KOPT-K1 (cell line): ENCODE data around the gene SH3GL1.

Experiments used
- H3K27ac ChIP-seq: fragments of 200-600 bp; sonication (generic); 2 replicates; pipeline ENCODE4 v1.5.1; 2016; ENCODE audit warnings: antibody characterized with exemption, mild to moderate bottlenecking, low read depth, low read length; ENCODE audit not compliant: poor library complexity, severe bottlenecking
- H3K36me3 ChIP-seq: fragments of 200-600 bp; sonication (generic); 2 replicates; pipeline ENCODE4 v1.5.1; 2017; ENCODE audit warnings: antibody characterized with exemption, mild to moderate bottlenecking, low read length, moderate library complexity; ENCODE audit not compliant: insufficient read depth
- H3K9me3 ChIP-seq: fragments of 200-600 bp; sonication (generic); 2 replicates; pipeline ENCODE4 v1.5.1; 2017; ENCODE audit warnings: antibody characterized with exemption, low read length, mild to moderate bottlenecking; ENCODE audit not compliant: insufficient read depth, poor library complexity, severe bottlenecking

The SH3GL1 gene

GRCh38 chr19:4320419-4320818, 79.9 kb downstream of the SH3GL1 start:
- no peaks in the 10 kb centered on the region for H3K36me3 ChIP-seq
- no peaks in the 10 kb centered on the region for H3K9me3 ChIP-seq
- H3K27ac ChIP-seq = no peak overlapping the region

- Histone ChIP-seq H3K27ac (no peak overlapping the region), H3K36me3 (no peaks in the 10 kb centered on the region), H3K9me3 (no peaks in the 10 kb centered on the region)
These were observed 81.2 kb downstream of the SH3GL1 start for GRCh38 chr19:4319067-4319718.

- H3K9me3 ChIP-seq = no peaks in the 10 kb centered on the region
- no peak overlapping the region for H3K27ac ChIP-seq
- H3K36me3 ChIP-seq = no peaks in the 10 kb centered on the region
These were observed 81.9 kb downstream of the SH3GL1 start for GRCh38 chr19:4318460-4318859.

- no peaks in the 10 kb centered on the region for H3K36me3 ChIP-seq
- no peaks in the 10 kb centered on the region for H3K9me3 ChIP-seq
- no peak overlapping the region for H3K27ac ChIP-seq
These were observed 83.4 kb downstream of the SH3GL1 start for GRCh38 chr19:4316956-4317355.

DNA sequence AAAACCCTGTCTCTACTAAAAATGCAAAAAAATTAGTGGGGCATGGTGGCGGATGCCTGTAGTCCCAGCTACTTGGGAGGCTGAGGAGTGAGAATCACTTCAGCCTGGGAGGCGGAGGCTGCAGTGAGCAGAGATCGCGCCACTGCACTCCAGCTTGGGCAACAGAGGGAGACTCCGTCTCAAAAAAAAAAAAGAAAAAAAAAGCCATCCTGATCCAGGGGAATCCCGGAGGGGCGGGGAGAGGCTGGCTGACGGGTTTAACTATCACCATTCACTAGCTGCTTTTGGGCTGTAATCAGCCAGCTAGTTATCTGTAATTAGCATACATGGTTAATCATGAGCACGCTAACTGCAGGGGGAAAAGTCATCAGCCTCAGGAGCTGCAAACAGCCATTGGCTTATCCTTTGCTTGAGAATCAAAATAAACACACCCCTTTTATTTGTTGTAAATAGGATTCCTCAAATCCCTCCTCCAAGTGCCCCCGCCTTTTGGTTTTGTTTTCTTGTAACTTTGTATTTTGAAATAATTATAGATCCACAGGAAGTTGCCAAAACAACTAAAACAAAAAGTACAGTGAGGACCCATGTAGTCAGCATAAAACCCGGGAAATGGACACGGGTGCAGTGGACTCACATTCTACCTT, 86.4 kb downstream of the SH3GL1 start:
- H3K9me3 ChIP-seq = no peaks in the 10 kb centered on the region
- no peaks in the 10 kb centered on the region for H3K36me3 ChIP-seq
- H3K27ac ChIP-seq = no peak overlapping the region
